ENCODE results near the gene OR2V1. TPM values are rescaled to one million over a fixed set of nuclear protein-coding genes. Genes with fewer than 3 reads are reported as not detected.
A peak's percentile ranks its signal among the peaks of the same experiment; 100 is the strongest.
"Not testable (repeated sequence)": the region's sequence is repeated elsewhere in the genome, so short reads cannot be mapped to it uniquely, and the experiment has no call there.

The OR2V1 gene
- polyA plus RNA-seq, 1 donor (not counting 4 experiments of a cell fraction or from before 2014, with no cell fraction given) = not detected

DNA sequence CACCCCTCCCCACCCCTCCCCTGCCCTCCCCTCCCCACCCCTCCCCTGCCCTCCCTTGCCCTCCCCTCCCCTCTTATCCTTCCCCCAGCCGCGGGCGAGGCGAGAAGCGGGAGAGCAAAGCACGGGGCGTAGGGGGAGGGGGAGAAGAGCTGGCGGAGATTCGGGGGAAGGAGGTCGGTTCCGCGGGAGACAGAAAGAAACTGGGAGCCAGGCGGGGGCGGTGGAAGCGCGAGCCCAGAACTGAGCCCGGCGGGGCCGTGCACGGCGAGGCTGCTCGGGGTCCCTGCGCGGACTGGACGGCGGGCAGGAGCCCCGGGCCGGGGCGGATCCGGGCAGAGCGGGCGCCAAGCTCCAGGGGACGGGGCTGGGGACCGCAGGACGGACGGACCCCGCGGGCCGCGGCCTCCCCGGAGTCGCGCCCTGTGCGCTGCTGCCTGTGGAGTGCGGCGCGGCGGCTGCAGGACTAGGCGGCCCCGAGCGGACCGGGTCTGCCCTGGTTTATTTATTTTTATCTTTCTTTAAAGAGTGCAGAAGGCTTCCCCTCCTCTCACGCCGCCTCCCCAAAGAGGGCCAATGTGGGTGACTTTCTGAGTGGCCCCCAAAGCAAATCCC lies 29.8 kb downstream of the OR2V1 start:
- H3K36me3 ChIP-seq (ENCODE audit: control insufficient read depth in 2 of 2, extremely low read depth in 1 of 2, insufficient read depth in 2 of 2, low read length in 2 of 2); H3K27ac ChIP-seq (ENCODE audit: control insufficient read depth, insufficient read depth, low read length); FAIRE-seq; H3K4me3 ChIP-seq (ENCODE audit: control insufficient read depth in 2 of 3, extremely low read depth in 1 of 3, insufficient read depth in 2 of 3, low read depth in 1 of 3, low read length in 3 of 3); H3K4me1 ChIP-seq (ENCODE audit: control insufficient read depth, extremely low read depth, insufficient read depth, low read length); H3K9ac ChIP-seq (ENCODE audit: control insufficient read depth, extremely low read depth, insufficient read depth, low read length); H4K20me1 ChIP-seq (ENCODE audit: control insufficient read depth, extremely low read depth, insufficient read depth, low read length); H3K79me2 ChIP-seq (ENCODE audit: control insufficient read depth, insufficient read depth, low read length); H3K9me3 ChIP-seq (ENCODE audit: control insufficient read depth, low read depth, low read length); H3K27me3 ChIP-seq (ENCODE audit: control insufficient read depth, extremely low read depth, insufficient read depth, low read length); DNase-seq (ENCODE audit: low read depth, low spot score); H3K9me1 ChIP-seq (ENCODE audit: control insufficient read depth, extremely low read depth, insufficient read depth, low read length); dilution Hi-C loops (cut with MboI; ENCODE audit: extremely low pct_ligation_motif_present, low sequenced_read_pairs); H2AFZ ChIP-seq (ENCODE audit: control insufficient read depth, low read length); H3K4me2 ChIP-seq (ENCODE audit: control insufficient read depth, extremely low read depth, insufficient read depth, low read depth, low read length): not testable (repeated sequence)

DNA sequence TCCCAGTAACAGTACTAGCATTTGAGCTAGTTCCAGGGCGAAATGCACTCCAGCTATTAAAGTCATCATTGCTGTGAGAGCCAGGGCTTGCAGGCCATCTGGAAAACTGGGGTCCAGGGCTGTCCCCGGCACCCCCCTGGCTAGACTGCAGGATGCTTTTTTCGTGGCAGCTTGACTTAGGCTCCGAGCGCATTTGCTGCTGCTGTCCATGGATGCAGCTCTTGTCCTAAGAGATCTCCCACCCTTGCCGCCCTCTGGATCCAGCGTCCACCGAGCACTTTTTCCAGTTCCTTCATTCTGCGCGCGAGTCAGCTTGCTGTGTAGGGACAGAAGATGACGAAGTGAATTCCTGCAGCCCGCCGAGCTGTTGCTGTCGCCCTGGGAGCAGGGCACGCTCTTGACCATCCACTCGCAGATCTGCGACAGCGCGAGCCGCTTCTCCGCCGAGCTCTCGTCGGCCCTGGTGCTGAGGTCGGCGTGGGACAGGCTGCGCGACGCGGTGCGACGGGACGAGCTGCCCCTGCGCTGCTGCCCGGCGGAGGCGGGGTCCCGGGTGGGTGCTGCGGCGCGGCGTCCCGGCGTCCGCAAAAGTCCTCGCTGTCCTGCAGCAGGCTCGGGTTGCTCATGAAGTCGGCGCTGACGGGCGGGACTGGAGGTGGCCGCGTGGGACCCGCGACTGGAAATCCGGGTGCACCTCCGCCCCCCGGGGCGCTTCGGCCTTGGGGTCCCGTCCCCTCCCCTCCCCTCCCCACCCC lies 30.7 kb downstream of the OR2V1 start:
- no peaks in the 10 kb centered on the region for H4K20me1 ChIP-seq (ENCODE audit: control insufficient read depth, extremely low read depth, insufficient read depth, low read length)
- peaks cover 10% of the 10 kb centered on the region for H3K27me3 ChIP-seq (ENCODE audit: control insufficient read depth, extremely low read depth, insufficient read depth, low read length)
- DNase-seq (ENCODE audit: low read depth, low spot score) (no peak), FAIRE-seq (no peak)
- no peak overlapping the region for H3K4me3 ChIP-seq (ENCODE audit: control insufficient read depth in 2 of 3, extremely low read depth in 1 of 3, insufficient read depth in 2 of 3, low read depth in 1 of 3, low read length in 3 of 3)
- no peaks in the 10 kb centered on the region for H3K9me1 ChIP-seq (ENCODE audit: control insufficient read depth, extremely low read depth, insufficient read depth, low read length)
- no peak overlapping the region for H3K27ac ChIP-seq (ENCODE audit: control insufficient read depth, insufficient read depth, low read length)
- no peak overlapping the region for H3K9ac ChIP-seq (ENCODE audit: control insufficient read depth, extremely low read depth, insufficient read depth, low read length)
- TF ChIP-seq EZH2 (IDR thresholded peaks at IDR 0.05; ENCODE audit: low read length) (peak; percentile 49), CTCF (optimal IDR thresholded peaks at IDR 0.05 in 1 of 3, IDR thresholded peaks at IDR 0.05 in 1 of 3, conservative IDR thresholded peaks at IDR 0.05 in 1 of 3; ENCODE audit: extremely low read depth in 1 of 3, insufficient read depth in 2 of 3, low read length in 3 of 3) (no peak)
- no peaks in the 10 kb centered on the region for H3K4me1 ChIP-seq (ENCODE audit: control insufficient read depth, extremely low read depth, insufficient read depth, low read length)
- no peak overlapping the region for H2AFZ ChIP-seq (ENCODE audit: control insufficient read depth, low read length)
- H3K4me2 ChIP-seq (ENCODE audit: control insufficient read depth, extremely low read depth, insufficient read depth, low read depth, low read length) = no peak overlapping the region
- dilution Hi-C loops (cut with MboI; ENCODE audit: extremely low pct_ligation_motif_present, low sequenced_read_pairs) = no loop called here
- no peaks in the 10 kb centered on the region for H3K9me3 ChIP-seq (ENCODE audit: control insufficient read depth, low read depth, low read length)
- no peaks in the 10 kb centered on the region for H3K36me3 ChIP-seq (ENCODE audit: control insufficient read depth in 2 of 2, extremely low read depth in 1 of 2, insufficient read depth in 2 of 2, low read length in 2 of 2)
- no peaks in the 10 kb centered on the region for H3K79me2 ChIP-seq (ENCODE audit: control insufficient read depth, insufficient read depth, low read length)

All from keratinocyte (primary cell).